HL-60/S4 (cell line): ENCODE results near the gene CLEC16A.
"Not testable (repeated sequence)": the region's sequence is repeated elsewhere in the genome, so short reads cannot be mapped to it uniquely, and the experiment has no call there.

Experiments used
- in situ Hi-C: fragments of 300-500 bp; cut with MboI; formaldehyde crosslinking; loops from 2 replicates; pipeline ENCODE4 v1.14.3; 2022; ENCODE audit warnings: low sequenced_read_pairs

CLEC16A gene

GRCh38 chr16:11091021-11091785 lies 146.8 kb downstream of the CLEC16A start:
- in situ Hi-C loops, result no loop called here

- in situ Hi-C loops, result no loop called here
Observed at GRCh38 chr16:11092788-11093571, 148.6 kb downstream of the CLEC16A start.

GRCh38 chr16:11093572-11094074 lies 149.3 kb downstream of the CLEC16A start:
- in situ Hi-C loops, result no loop called here

- in situ Hi-C loops, result no loop called here
Observed at GRCh38 chr16:11094075-11094856, 149.9 kb downstream of the CLEC16A start.

- in situ Hi-C loops, result no loop called here
Observed at GRCh38 chr16:11094857-11095565, 150.6 kb downstream of the CLEC16A start.

- in situ Hi-C loops, result no loop called here
Observed at GRCh38 chr16:11095935-11096334, 151.6 kb downstream of the CLEC16A start.

GRCh38 chr16:11097094-11097786 lies 152.9 kb downstream of the CLEC16A start:
- in situ Hi-C loops, result no loop called here

- in situ Hi-C loops, result no loop called here
Observed at GRCh38 chr16:11097787-11098167, 153.4 kb downstream of the CLEC16A start.

GRCh38 chr16:11098601-11099390 lies 154.4 kb downstream of the CLEC16A start:
- in situ Hi-C loops, result no loop called here

- in situ Hi-C loops, result no loop called here
Observed at GRCh38 chr16:11099672-11100205, 155.4 kb downstream of the CLEC16A start.

- in situ Hi-C loops, result no loop called here
Observed at GRCh38 chr16:11100239-11100750, 155.9 kb downstream of the CLEC16A start.

GRCh38 chr16:11101283-11101682 lies 156.9 kb downstream of the CLEC16A start:
- in situ Hi-C loops, result no loop called here

- in situ Hi-C loops, result no loop called here
Observed at GRCh38 chr16:11101695-11102522, 157.5 kb downstream of the CLEC16A start.

- in situ Hi-C loops, result no loop called here
Observed at GRCh38 chr16:11102523-11102898, 158.1 kb downstream of the CLEC16A start.

GRCh38 chr16:11103301-11103700 lies 158.9 kb downstream of the CLEC16A start:
- in situ Hi-C loops, result not testable (repeated sequence)

- in situ Hi-C loops, result no loop called here
Observed at GRCh38 chr16:11104168-11105037, 160.0 kb downstream of the CLEC16A start.
